GM19025 (cell line): ENCODE measurements around the gene RHBDL2.
"Not testable (repeated sequence)": the region's sequence is repeated elsewhere in the genome, so short reads cannot be mapped to it uniquely, and the experiment has no call there.

ENCODE experiments used
- ATAC-seq: cut with Tn5 transposase; IDR thresholded peaks from one replicate; pipeline ENCODE4 v1.9.1; 2021; ENCODE audit warnings: mild to moderate bottlenecking, low read depth, moderate library complexity; ENCODE audit not compliant: unreplicated experiment

The RHBDL2 gene

GRCh38 chr1:38888423-38889333 lies 53.0 kb downstream of the RHBDL2 start:
- no peak for ATAC-seq

GRCh38 chr1:38885092-38885491 lies 56.5 kb downstream of the RHBDL2 start:
- ATAC-seq: no peak

GRCh38 chr1:38881487-38881886 lies 60.1 kb downstream of the RHBDL2 start, which contains the start of gene GJA9:
TSS of gene GJA9 (minus strand) at chr1:38881587. CDS start at chr1:38876098, 5,489 bp downstream.
- ATAC-seq: no peak

DNA sequence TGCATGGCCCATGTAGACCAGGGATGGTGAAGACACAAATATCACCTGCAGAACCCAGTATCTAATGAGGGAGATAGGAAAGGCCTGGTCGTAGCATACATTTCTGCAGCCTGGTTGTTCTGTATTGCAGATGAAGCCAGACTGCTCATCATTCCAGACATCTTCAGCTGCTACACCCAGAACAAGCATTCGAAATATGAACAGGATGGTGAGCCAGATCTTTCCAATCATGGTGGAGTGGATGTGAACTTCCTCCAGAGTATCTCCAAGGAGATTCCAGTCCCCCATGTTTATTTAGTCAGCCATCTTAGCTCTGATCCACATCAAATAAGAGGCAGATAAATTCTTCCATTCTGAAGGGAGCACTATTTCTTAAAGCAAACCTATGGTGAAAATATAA lies 65.8 kb downstream of the RHBDL2 start:
- ATAC-seq: no peak

DNA sequence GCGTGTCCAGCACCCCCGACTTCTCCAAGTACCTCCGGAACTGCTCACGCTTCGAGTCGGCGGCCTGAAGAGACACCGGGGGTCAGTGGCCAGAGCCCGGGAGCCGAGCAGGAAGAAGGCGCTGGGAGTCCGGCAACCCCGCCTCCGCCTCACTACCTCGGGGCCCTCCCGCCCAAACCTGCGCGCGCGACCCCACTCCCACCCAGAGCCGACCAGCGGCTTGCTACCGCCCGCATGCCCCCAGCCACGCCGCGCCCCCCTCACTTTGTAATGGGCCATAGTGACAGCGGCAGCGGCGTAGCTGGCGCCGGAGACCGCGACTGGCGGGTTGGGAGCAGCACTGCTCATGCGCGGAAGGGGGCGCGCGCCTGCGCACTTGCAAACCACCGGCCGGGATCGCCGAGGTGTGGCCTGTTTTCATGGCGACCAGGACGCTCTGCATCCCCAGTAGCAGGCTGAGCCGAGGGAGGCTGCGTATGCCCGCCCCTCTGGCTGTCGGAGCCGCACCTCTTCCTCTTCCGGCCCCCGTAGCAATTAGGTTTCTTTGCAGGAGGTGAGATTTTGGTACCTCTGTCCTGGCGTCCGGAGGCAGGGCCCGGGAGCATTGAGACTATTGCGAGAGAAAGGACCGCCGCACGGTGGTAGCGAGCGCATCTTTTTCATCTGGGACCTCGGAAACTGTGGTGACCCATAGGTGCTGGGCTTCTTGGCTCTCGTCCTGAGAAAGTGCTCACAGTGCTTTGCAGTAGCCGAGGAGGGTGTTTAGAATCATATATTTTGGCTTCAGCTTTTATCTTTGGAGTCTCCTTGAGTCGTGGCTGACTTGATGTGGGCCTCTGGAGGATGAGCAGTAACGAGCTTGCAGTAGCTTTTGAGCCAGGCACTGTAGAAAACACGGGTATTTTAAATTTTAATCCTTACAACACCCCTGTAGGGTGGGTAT lies 68.3 kb downstream of the RHBDL2 start, which contains the start of gene MYCBP:
Gene MYCBP (minus strand): TSS at position 322 of the 943 bp plus-strand sequence. CDS start 43 bp downstream, at position 279.
- peak; percentile 97 for ATAC-seq

DNA sequence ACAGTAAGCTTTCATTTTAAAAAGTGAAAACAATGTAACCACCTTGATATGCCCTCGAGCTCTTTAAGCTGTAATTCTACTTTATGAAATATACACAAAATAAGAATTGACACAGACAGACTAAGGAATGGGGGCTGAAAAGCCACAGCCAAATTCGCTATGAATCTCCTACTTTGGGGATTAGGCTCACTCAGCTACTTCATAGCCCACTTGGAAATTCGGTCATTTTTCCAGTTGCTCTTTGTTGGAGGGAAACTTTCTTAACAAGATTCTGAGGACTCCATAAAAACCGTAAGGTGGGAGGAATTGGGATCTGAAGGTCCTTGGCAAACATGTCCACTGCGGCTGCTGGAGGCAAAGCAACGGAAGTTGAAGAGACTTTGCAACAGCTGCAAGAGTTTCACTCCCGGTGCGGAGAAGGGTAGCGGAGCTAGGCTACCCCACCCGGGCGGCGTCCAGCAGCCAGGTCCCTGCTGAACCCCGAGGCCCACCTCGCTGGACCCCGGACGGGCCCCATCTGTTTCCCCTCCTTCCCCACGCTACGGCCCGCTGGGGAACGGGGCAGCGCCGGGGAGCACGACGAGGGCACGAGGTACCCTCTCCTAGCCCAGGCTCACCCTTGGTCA lies 69.1 kb downstream of the RHBDL2 start:
- no peak for ATAC-seq

GRCh38 chr1:38870996-38871395 lies 70.6 kb downstream of the RHBDL2 start:
- no peak for ATAC-seq

DNA sequence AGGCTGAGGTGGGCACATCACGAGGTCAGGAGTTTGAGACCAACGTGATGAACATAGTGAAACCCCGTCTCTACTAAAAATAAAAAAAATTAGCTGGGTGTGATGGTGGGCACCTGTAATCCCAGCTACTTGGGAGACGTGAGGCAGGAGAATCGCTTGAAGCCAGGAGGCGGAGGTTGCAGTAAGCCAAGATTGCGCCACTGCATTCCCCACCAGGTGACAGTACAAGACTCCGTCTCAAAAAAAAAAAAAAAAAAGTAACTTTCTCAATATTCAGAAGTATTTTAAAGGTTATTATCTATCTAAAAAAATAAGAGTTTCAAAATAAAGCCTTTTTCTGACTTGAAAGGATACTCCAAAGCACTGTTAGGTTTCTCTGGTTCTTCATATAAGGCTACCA lies 74.4 kb downstream of the RHBDL2 start:
- ATAC-seq: no peak

DNA sequence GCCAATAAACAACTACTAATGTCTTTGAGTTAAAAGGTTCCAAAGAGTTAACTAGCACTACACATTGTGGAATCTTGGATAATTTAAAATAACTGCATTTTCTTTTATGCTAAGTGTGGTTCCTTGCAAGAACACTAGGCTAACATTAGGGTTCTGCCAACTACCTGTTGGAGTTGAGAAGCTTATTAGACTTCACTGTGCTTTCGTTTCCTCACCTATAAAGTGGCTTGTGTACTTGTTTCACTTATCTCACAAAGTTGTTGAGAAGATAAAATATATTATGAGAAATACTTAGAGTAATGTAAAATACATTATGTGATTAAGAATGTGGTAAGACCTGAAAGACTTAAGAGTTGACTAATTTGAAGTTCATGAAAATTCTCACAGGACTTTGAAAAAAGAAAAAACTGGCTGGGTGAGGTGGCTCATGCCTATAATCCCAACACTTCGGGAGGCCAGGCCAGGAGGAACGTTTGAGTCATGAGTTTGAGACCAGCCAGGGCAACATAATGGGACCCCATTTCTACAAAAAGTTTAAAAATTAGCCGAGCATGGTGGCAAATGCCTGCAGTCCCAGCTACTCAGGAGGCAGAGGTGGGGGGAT lies 76.4 kb downstream of the RHBDL2 start:
- ATAC-seq: no peak

- ATAC-seq: no peak
Measured at GRCh38 chr1:38860454-38860795, 81.2 kb downstream of the RHBDL2 start.

GRCh38 chr1:38859561-38860453 lies 81.8 kb downstream of the RHBDL2 start, which contains the start of gene RRAGC:
TSS of gene RRAGC (minus strand) at chr1:38859772. CDS start at chr1:38859646, 126 bp downstream.
- ATAC-seq: peak; percentile 85

- ATAC-seq: peak; percentile 26
Measured at GRCh38 chr1:38858833-38859560, 82.6 kb downstream of the RHBDL2 start.

DNA sequence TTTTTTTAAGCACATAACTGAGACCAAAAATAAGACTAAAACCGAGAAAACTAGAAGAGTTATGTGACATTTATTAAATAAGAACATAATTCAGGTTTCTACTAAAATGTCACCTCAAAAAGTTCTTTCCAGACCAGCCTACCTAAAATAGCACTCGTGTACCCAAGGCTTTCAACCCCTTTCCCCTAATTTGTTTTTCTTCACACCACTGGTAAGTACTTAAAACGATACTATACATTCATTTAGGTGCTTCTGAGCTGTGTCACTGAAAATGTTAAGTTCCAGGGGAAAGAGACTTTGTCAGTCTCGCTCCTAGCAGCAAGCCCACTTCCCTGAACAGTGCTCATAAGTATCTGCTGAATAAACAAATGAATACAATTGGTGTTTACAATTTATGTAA lies 88.8 kb downstream of the RHBDL2 start:
- ATAC-seq: no peak

GRCh38 chr1:38848071-38848470 lies 93.6 kb downstream of the RHBDL2 start:
- no peak for ATAC-seq

DNA sequence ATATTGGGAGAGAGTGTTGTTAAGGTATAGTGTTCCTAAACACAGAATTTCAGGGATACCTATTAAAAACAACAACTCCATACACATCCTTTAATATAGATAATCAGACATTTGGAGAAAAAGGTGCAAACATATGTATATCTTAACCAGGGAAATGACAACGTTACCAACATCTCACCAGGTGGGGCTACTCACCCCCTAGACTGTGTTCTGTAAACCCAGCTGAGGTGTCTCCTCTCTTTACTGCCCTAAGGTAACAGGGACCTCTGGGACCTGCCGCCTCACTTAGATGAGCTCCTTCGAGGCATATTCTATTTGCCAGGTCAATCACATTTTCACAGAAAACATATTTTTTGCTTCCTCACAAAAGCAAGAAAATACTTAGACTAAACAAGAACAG lies 95.4 kb downstream of the RHBDL2 start:
- ATAC-seq: no peak

DNA sequence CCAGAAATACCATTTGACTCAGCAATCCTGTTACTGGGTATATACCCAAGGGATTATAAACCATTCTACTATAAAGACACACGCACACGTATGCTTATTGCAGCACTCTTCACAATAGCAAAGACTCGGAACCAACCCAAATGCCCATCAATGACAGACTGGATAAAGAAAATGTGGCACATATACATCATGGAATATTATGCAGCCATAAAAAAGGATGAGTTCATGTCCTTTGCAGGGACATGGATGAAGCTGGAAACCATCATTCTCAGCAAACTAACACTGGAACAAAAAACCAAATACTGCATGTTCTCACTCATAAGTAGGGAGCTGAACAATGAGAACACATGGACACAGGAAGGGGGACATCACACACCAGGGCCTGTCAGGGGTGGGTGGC lies 96.5 kb downstream of the RHBDL2 start:
- ATAC-seq: not testable (repeated sequence)

GRCh38 chr1:38840281-38840680 lies 101.3 kb downstream of the RHBDL2 start:
- no peak for ATAC-seq

- no peak for ATAC-seq
Measured at GRCh38 chr1:38839363-38839762, 102.3 kb downstream of the RHBDL2 start.
